A549 treated with RU486 at 1 μM for 4 hours (cell line): ENCODE data around the gene HTT-AS. TPM values are rescaled to one million over a fixed set of nuclear protein-coding genes. Genes with fewer than 3 reads are reported as not detected.

ENCODE experiments used
- total RNA-seq: library from RNA; stranded (reverse); fragments of 200-300 nt; extraction: Qiagen RNA extraction; gene quantifications from 5 replicates; pipeline ENCODE4 v1.2.3, GENCODE V29; 2022; ENCODE audit warnings: low read depth

The HTT-AS gene
- total RNA-seq, result not detected in 5 replicates

GRCh38 chr4:3074078-3074845 lies at the start of gene HTT-AS, which contains the start of gene HTT:
TSS of gene HTT-AS (minus strand) at chr4:3074538.
TSS of gene HTT (plus strand) at chr4:3074681. CDS start at chr4:3074826, 145 bp downstream.

Other genes starting within 250 kb of the HTT-AS start
- gene ADD1, start 230.7 kb downstream of the HTT-AS start, total RNA-seq, result 66.0 to 88.1 TPM (median 82.7 TPM) in 5 replicates
- 28.0 to 32.3 TPM (median 29.5 TPM) in 5 replicates for gene NOP14, start 111.1 kb downstream of the HTT-AS start, total RNA-seq
- gene GRK4, start 111.0 kb downstream of the HTT-AS start, total RNA-seq, result 1.5 to 2.0 TPM (median 1.6 TPM) in 5 replicates
- 11.0 to 16.7 TPM (median 13.5 TPM) in 5 replicates for gene HTT, start 143 bp upstream of the HTT-AS start, total RNA-seq
- gene MSANTD1, start 174.6 kb upstream of the HTT-AS start, total RNA-seq, result 0.05 to 0.21 TPM (median 0.13 TPM) in 5 replicates
- 6.4 to 11.1 TPM (median 10.4 TPM) in 5 replicates for gene RGS12, start 218.5 kb upstream of the HTT-AS start, total RNA-seq